Activated effector memory CD4-positive, alpha-beta T cell treated with Interleukin-2 at 50 U/mL for 16 hours (primary cell): Measurements from ENCODE around the gene HLA-A.
"Not testable (repeated sequence)": the region's sequence is repeated elsewhere in the genome, so short reads cannot be mapped to it uniquely, and the experiment has no call there.

Experiments used
- DNase-seq: peaks from one replicate; pipeline ENCODE4 v3.0.0-alpha.2; 2020

Gene HLA-A

GRCh38 chr6:29963697-29964096, 21.4 kb downstream of the HLA-A start:
- not testable (repeated sequence) for DNase-seq

GRCh38 chr6:29964518-29964886, 22.2 kb downstream of the HLA-A start:
- no peak for DNase-seq

- DNase-seq = peak; percentile 74
These were observed 22.7 kb downstream of the HLA-A start for GRCh38 chr6:29964887-29965562.

- DNase-seq = no peak
These were observed 23.2 kb downstream of the HLA-A start for GRCh38 chr6:29965563-29965872.

GRCh38 chr6:29965873-29966601, 23.7 kb downstream of the HLA-A start:
- DNase-seq = no peak

- DNase-seq = no peak
These were observed 25.2 kb downstream of the HLA-A start for GRCh38 chr6:29967379-29968010.

- DNase-seq = no peak
These were observed 25.8 kb downstream of the HLA-A start for GRCh38 chr6:29968130-29968529.

- no peak for DNase-seq
These were observed 26.6 kb downstream of the HLA-A start for GRCh38 chr6:29968905-29969304.

GRCh38 chr6:29970711-29971110, 28.4 kb downstream of the HLA-A start:
- DNase-seq = no peak

GRCh38 chr6:29974901-29975560, 32.7 kb downstream of the HLA-A start:
- DNase-seq = no peak

GRCh38 chr6:29975561-29975907, 33.2 kb downstream of the HLA-A start:
- DNase-seq = no peak

- DNase-seq = no peak
These were observed 33.9 kb downstream of the HLA-A start for GRCh38 chr6:29976253-29976587.

GRCh38 chr6:29976588-29977424, 34.5 kb downstream of the HLA-A start:
- peak; percentile 33 for DNase-seq

- DNase-seq = no peak
These were observed 35.0 kb downstream of the HLA-A start for GRCh38 chr6:29977425-29977727.

GRCh38 chr6:29980013-29980412, 37.7 kb downstream of the HLA-A start:
- DNase-seq = not testable (repeated sequence)

- DNase-seq = no peak
These were observed 38.2 kb downstream of the HLA-A start for GRCh38 chr6:29980511-29980910.

GRCh38 chr6:29981211-29981812, 39.0 kb downstream of the HLA-A start:
- no peak for DNase-seq

GRCh38 chr6:29982097-29982496, 39.8 kb downstream of the HLA-A start:
- DNase-seq = no peak

GRCh38 chr6:29984232-29984631, 41.9 kb downstream of the HLA-A start:
- no peak for DNase-seq

GRCh38 chr6:29984992-29985391, 42.7 kb downstream of the HLA-A start:
- no peak for DNase-seq

- no peak for DNase-seq
These were observed 43.9 kb downstream of the HLA-A start for GRCh38 chr6:29986179-29986781.

GRCh38 chr6:29989211-29989610, 46.9 kb downstream of the HLA-A start:
- DNase-seq = no peak
